Measurements from ENCODE around the gene NRARP.
A peak's percentile ranks its signal among the peaks of the same experiment; 100 is the strongest.

Gene NRARP

DNA sequence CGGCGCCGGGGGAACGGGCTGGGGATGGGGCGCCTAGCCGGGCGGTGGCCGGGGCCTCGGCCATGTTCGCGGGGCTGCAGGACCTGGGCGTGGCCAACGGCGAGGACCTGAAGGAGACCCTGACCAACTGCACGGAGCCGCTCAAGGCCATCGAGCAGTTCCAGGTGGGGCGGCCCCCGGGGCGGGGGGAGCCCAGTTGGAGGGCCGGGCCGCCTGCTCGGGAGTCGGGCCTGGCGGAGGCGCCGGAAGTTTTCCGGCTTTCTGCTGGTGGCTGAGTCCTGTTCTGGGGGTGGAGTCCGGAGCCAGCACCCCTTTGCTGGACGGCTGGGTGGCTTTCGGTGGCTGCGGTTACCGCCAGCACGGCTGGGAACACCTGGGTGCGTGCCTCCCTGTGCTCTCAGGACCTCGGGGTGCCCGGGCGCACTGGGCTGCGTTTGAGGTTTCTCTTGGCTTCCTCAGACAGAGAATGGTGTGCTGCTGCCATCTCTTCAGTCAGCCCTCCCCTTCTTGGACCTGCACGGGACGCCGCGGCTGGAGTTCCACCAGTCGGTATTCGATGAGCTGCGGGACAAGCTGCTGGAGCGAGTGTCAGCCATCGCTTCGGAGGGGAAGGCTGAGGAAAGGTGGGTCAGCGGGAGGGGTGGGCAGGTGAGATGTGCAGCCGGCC lies 46.5 kb downstream of the NRARP start:
- DNase-seq: no peak

DNA sequence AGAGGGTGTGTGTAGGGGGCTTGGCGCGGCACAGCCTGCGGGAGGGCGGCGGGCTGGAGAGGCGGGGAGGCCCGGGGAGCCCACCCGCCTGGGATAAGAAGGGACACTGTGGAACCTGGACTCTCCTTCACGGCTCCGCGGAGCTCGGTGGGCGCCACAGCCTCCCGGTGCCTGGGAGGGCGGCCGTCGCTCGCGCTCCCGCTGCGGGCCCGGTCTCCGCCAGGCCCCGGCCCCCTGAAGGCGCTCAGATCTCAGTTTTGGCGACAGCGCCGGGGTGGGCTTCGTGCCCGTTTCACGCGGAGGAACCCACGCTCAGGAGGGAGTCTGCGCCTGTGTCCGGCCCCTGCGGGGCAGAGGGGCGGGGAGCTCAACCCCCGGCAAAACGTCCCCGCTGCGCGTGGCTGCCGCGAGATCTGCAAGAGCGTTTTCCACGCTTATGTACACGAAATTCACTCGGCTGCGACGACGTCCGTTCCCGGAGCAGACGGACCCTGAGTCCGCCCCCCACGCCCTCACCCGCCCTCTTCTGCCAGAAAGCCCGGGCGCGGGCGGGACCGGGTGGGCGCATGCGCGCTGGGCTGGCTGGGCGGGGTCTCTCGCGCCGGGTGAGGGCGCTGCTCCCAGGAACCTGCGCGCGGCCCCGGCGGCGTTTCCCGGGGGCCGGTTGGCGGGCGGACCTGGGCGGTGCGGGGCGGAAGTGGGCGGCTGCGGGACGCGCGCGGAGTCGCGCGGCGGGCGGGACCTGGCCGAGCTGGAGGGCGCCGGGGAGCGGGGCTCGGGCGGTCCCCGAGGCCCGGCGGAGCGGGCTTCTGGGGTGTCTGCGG lies 47.2 kb downstream of the NRARP start, which contains the start of gene NELFB:
TSS of gene NELFB (plus strand) at position 704 of the 824 bp plus-strand sequence.
- DNase-seq: peak; percentile 85

GRCh38 chr9:137253717-137254623 lies 48.1 kb downstream of the NRARP start:
- DNase-seq: no peak

DNA sequence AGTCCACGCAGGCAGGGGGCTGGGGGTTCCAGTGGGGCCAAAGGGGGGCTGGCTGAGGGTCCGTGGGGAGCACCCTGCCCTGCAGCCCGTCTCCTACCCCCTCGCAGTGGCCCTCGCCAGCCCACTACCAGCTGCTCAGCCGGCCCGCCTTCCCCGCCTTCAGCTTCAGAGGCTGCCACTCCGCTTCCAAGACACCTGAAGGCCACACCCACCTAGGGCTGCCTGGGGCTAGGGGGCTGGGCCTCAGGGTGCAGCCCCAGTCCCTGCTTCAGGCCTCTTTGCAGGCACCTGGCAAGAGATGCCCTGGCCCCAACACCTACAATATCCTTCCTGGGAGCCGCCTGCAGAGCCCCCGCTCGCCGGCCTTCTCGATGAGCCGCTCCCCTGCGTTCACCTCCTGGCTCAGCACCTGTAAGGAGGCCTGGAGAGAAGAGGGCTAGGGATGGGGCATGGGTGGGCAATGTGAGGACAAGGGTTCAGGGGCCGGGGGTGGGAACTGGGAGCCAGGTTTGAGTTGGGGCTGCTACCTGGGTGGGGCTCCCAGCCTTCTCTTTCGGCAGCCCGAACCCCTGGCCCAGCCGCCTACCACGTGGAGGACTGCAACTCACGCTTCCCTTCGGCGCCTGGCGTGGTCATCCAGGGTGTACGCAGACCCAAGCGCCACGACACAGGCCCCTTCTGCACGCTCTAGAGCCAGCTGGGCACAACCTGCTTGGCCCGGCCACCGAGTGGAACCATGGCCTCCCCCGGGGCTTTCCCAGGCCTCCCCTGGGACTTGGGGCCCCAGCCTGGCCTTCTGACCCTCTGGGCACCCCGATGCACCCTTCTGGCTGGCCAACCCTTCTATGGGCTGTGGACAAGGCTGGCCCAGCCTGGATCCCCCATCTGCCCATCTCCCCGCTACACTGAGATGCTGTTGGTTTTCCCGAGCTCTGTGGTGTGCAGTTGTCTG lies 49.2 kb downstream of the NRARP start:
- no peak for DNase-seq

DNA sequence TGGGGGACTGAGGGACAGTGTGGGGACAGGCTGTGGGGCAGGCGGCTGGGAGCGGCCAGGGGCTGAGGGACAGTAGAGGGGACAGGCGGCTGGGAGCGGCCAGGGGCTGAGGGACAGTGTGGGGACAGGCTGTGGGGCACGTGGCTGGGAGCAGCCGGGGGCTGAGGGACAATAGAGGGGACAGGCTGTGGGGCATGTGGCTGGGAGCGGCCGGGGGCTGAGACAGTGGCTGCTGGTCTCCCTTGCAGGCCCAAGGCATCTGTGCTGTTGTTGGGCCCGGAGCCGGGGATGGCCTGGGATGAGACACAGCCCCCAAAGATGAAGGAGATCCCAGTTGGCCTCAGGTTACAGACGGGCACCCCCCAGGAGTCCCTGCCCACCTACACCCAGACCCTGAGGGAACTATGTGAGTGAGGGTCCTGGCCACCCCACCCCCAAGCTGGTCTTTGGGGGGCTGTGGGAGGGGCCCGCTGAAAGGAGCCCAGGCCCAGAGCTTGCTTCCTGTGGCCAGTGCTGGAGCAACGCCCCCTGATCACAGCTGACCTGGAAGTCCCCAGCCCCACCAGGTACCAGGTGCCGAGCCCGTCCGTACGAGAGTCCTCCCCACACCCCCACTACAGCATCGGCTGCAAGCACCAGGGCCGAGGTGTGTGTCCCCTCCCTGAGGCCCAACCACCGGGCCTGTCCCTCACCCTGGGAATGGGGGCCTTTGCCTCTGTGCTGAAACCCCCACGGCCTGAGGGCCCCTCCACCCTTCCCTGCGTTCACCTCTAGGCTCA lies 50.4 kb downstream of the NRARP start:
- DNase-seq: no peak

DNA sequence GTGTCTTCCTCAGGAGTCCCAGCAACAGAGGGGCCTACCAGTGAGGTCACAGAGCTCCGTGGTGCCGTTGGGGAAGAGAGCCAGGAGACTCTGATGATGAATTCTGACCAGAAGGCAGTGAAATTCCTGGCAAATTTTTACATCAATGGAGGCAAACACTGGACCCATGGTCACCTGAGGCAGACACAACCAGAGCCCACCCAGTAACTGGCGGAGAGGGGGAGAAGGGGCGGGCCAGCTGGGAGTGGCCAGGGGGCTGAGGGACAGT lies 50.9 kb downstream of the NRARP start, which contains the start of gene STPG3:
TSS of gene STPG3 (plus strand) at position 93 of the 268 bp plus-strand sequence. CDS start at position 94, 1 bp downstream.
- DNase-seq: no peak

- no peak for DNase-seq
Measured at GRCh38 chr9:137250329-137251193, 51.5 kb downstream of the NRARP start.
